Endothelial cell of umbilical vein (primary cell): Measurements from ENCODE around the gene MAP2K7. TPM values are rescaled to one million over a fixed set of nuclear protein-coding genes. Genes with fewer than 3 reads are reported as not detected.

ENCODE experiments used
- BruUV-seq: library from RNA; stranded (reverse); fragments of 400-500 nt; replicated peaks from 2 replicates; lab custom pipeline; 2021; lab: Mats Ljungman, UMichigan
- CTCF ChIA-PET: fragments of 300-600, 350-600 bp; sonication (Branson Sonifier 250); formaldehyde crosslinking; loops from one replicate; lab custom pipeline; 2021; ENCODE audit warnings: antibody characterized with exemption, inconsistent platforms; lab: Charles Lee
- POLR2A ChIA-PET: fragments of 300-600, 350-600 bp; sonication (Branson Sonifier 250); formaldehyde crosslinking; loops from one replicate; lab custom pipeline; 2021; ENCODE audit warnings: antibody characterized with exemption, inconsistent platforms; lab: Charles Lee
- DNase-seq: peaks from one replicate; pipeline ENCODE4 v3.0.0-alpha.2; 2011; ENCODE audit warnings: low read depth, low spot score
- FAIRE-seq: peaks from 2 replicates; lab custom pipeline; 2011; peaks lifted over from hg19 to GRCh38; lab: Jason Lieb, UNC
- H2AFZ ChIP-seq: 2 replicates; pipeline ENCODE4 v1.6.0; 2012; ENCODE audit warnings: low read depth, low read length, control low read depth, inconsistent platforms
- H3K27ac ChIP-seq: 2 replicates; pipeline ENCODE4 v1.5.1; 2011; ENCODE audit warnings: low read depth, mild to moderate bottlenecking, control low read depth, low read length, moderate library complexity; ENCODE audit not compliant: insufficient read depth
- H3K27me3 ChIP-seq, 2 experiments: 2 replicates each; pipeline versions ENCODE4 v1.6.0 to v1.6.1; 2011; ENCODE audit warnings: low read length in 2 of 2, mixed read lengths in 1 of 2; ENCODE audit not compliant: control insufficient read depth in 2 of 2, insufficient read depth in 2 of 2
- H3K36me3 ChIP-seq, 2 experiments: 2 replicates in 1 of 2; 3 replicates in 1 of 2; pipeline ENCODE4 v1.5.1; 2011; ENCODE audit warnings: low read length in 2 of 2, mild to moderate bottlenecking in 1 of 2, moderate library complexity in 1 of 2; ENCODE audit not compliant: control insufficient read depth in 2 of 2, insufficient read depth in 2 of 2; ENCODE audit errors: extremely low read depth in 1 of 2
- H3K4me1 ChIP-seq: 3 replicates; pipeline ENCODE4 v1.5.1; 2011; ENCODE audit warnings: mild to moderate bottlenecking, low read length; ENCODE audit not compliant: control insufficient read depth, insufficient read depth; ENCODE audit errors: extremely low read depth
- H3K4me2 ChIP-seq: 2 replicates; pipeline ENCODE4 v1.6.1; 2011; ENCODE audit warnings: low read length, control low read depth, mixed read lengths; ENCODE audit not compliant: insufficient read depth
- H3K4me3 ChIP-seq, 3 experiments: fragments of 200-600 bp in 1 of 3; sonication (generic), shearing (Covaris generic) in 1 of 3; replicated peaks in 1 of 3; 2 replicates each; pipeline ENCODE4 v1.5.1; 2011 to 2016; ENCODE audit warnings: control low read depth in 3 of 3, low read length in 3 of 3, mild to moderate bottlenecking in 2 of 3, inconsistent platforms in 1 of 3, low read depth in 1 of 3, moderate library complexity in 1 of 3; ENCODE audit not compliant: insufficient read depth in 1 of 3
- H3K79me2 ChIP-seq: 2 replicates; pipeline ENCODE4 v1.6.0; 2012; ENCODE audit warnings: low read length, inconsistent platforms; ENCODE audit not compliant: control insufficient read depth, insufficient read depth
- H3K9ac ChIP-seq: replicated peaks from 2 replicates; pipeline ENCODE3; 2011; ENCODE audit warnings: low read length, control low read depth; ENCODE audit not compliant: insufficient read depth; ENCODE audit errors: extremely low read depth
- H3K9me1 ChIP-seq: replicated peaks from 3 replicates; pipeline ENCODE4 v1.6.0; 2011; ENCODE audit warnings: mild to moderate bottlenecking, low read length; ENCODE audit not compliant: control insufficient read depth, insufficient read depth; ENCODE audit errors: extremely low read depth
- H3K9me3 ChIP-seq: replicated peaks from 2 replicates; pipeline ENCODE4 v1.5.1; 2012; ENCODE audit warnings: low read length, inconsistent platforms; ENCODE audit not compliant: control insufficient read depth, insufficient read depth
- H4K20me1 ChIP-seq: replicated peaks from 2 replicates; pipeline ENCODE3; 2011; ENCODE audit warnings: mild to moderate bottlenecking, low read length; ENCODE audit not compliant: control insufficient read depth, insufficient read depth; ENCODE audit errors: extremely low read depth
- EZH2 ChIP-seq: IDR thresholded peaks from 2 replicates; pipeline ENCODE4 v1.6.1; 2012; ENCODE audit warnings: borderline replicate concordance, low read depth, mild to moderate bottlenecking, moderate library complexity, low read length, inconsistent platforms; ENCODE audit not compliant: severe bottlenecking
- FOS ChIP-seq: IDR thresholded peaks from 2 replicates; pipeline ENCODE4 v1.6.1; 2011; ENCODE audit warnings: mild to moderate bottlenecking, low read length, moderate library complexity, borderline replicate concordance; ENCODE audit not compliant: insufficient read depth
- GATA2 ChIP-seq: IDR thresholded peaks from 2 replicates; pipeline ENCODE4 v1.7.0; 2011; ENCODE audit warnings: low read depth, mild to moderate bottlenecking, moderate library complexity, mixed read lengths, low read length; ENCODE audit not compliant: insufficient read length, insufficient read depth
- JUN ChIP-seq: IDR thresholded peaks from 2 replicates; pipeline ENCODE4 v1.6.1; 2011; ENCODE audit warnings: borderline replicate concordance, low read depth; ENCODE audit not compliant: insufficient read length, insufficient read depth
- MYC ChIP-seq: IDR thresholded peaks from one replicate; pipeline ENCODE4 v1.6.1; 2011; ENCODE audit warnings: mild to moderate bottlenecking, low read depth, low read length
- POLR2A ChIP-seq: IDR thresholded peaks from 2 replicates; pipeline ENCODE4 v1.6.1; 2012; ENCODE audit warnings: low read depth, mild to moderate bottlenecking, control low read depth, low read length
- POLR2AphosphoS5 ChIP-seq: IDR thresholded peaks from 2 replicates; pipeline ENCODE4 v1.6.1; 2012; ENCODE audit warnings: low read depth, mild to moderate bottlenecking, control low read depth, low read length, moderate library complexity; ENCODE audit not compliant: insufficient read depth
- dilution Hi-C: fragments of 300-500 bp; cut with MboI; formaldehyde crosslinking; loops from one replicate; pipeline ENCODE4 v1.15.0; 2019; ENCODE audit warnings: low sequenced_read_pairs; ENCODE audit not compliant: extremely low pct_ligation_motif_present
- intact Hi-C: fragments of 100-400 bp; cut with micrococcal nuclease; formaldehyde crosslinking; loops from one replicate; pipeline ENCODE4 v1.10.0; 2022
- polyA plus RNA-seq, 4 experiments: library from polyadenylated mRNA; depleted of rRNA in 3 of 4; stranded (reverse) in 3 of 4; unstranded in 1 of 4; fragments of >200 nt; gene quantifications; 2 replicates each; pipeline versions ENCODE4 v1.2.1 to v1.2.3, GENCODE V29; 2011 to 2012; ENCODE audit warnings: missing spikeins in 1 of 4
- total RNA-seq: library from RNA; stranded (reverse); gene quantifications from 2 replicates; pipeline ENCODE4 v1.2.3, GENCODE V29; 2021
- TF ChIP-seq, protein P1 (sequence below), 2 donors: IDR thresholded peaks; 1 replicate in 1 of 2; 2 replicates in 1 of 2; pipeline ENCODE4 v1.5.1; 2011; ENCODE audit warnings: low read length in 2 of 2, mild to moderate bottlenecking in 2 of 2, moderate library complexity in 2 of 2, control low read depth in 1 of 2, inconsistent platforms in 1 of 2, low read depth in 1 of 2; ENCODE audit not compliant: insufficient read depth in 1 of 2; ENCODE audit errors: extremely low read depth in 1 of 2
- TF ChIP-seq, protein P2 (sequence below): IDR thresholded peaks from 2 replicates; pipeline ENCODE4 v1.6.1; 2011; ENCODE audit not compliant: insufficient read depth, insufficient read length

Gene MAP2K7
- total and polyA plus RNA-seq, 2 donors (not counting 3 experiments of a cell fraction or from before 2014, with no cell fraction given), result 13.8 to 36.0 TPM

DNA sequence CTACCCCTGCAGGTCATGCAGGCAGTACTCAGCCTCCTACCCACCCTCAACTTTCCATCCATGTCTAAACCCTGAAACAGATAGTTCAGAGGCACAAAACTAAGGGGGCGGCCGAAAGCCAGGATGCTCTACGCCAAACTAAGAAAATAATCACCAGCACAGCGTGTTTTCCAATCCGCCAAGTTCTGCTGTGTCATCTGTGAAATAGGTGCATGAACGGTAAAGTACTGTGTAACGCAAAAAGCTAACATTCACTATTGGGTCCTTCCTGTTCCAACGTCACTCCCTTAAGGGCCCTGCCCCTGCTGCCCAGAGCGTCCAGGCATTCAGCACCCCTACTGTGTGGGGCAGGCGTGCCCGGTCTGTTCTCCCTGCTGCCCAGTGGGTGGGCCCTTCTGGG is 52.0 kb downstream of the MAP2K7 start:
- H3K79me2 ChIP-seq, result no peaks in the 10 kb centered on the region
- DNase-seq (no peak), FAIRE-seq (no peak)
- peaks cover 5% of the 10 kb centered on the region for H3K4me1 ChIP-seq
- H3K9me3 ChIP-seq, result no peaks in the 10 kb centered on the region
- H4K20me1 ChIP-seq, result no peaks in the 10 kb centered on the region
- BruUV-seq, result no TSS peak
- dilution Hi-C loops (no loop called here), intact Hi-C loops (no loop called here)
- H3K9me1 ChIP-seq, result no peaks in the 10 kb centered on the region
- no peak overlapping the region for H3K4me3 ChIP-seq
- CTCF ChIA-PET, result interaction anchor here (1.0 to 4.6 kb wide), 2 partner anchors 12 to 14 kb away, joined by 3 to 33 read pairs; partner anchors contain the start of gene TIMM44
- no peaks in the 10 kb centered on the region for H3K27me3 ChIP-seq
- no peak overlapping the region for H3K27ac ChIP-seq
- TF ChIP-seq EZH2 (no peak), POLR2A (no peak), JUN (no peak), GATA2 (no peak), POLR2AphosphoS5 (no peak), FOS (no peak), MYC (no peak)
- TF ChIP-seq, protein P1, sequence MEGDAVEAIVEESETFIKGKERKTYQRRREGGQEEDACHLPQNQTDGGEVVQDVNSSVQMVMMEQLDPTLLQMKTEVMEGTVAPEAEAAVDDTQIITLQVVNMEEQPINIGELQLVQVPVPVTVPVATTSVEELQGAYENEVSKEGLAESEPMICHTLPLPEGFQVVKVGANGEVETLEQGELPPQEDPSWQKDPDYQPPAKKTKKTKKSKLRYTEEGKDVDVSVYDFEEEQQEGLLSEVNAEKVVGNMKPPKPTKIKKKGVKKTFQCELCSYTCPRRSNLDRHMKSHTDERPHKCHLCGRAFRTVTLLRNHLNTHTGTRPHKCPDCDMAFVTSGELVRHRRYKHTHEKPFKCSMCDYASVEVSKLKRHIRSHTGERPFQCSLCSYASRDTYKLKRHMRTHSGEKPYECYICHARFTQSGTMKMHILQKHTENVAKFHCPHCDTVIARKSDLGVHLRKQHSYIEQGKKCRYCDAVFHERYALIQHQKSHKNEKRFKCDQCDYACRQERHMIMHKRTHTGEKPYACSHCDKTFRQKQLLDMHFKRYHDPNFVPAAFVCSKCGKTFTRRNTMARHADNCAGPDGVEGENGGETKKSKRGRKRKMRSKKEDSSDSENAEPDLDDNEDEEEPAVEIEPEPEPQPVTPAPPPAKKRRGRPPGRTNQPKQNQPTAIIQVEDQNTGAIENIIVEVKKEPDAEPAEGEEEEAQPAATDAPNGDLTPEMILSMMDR (IDR thresholded peaks at IDR 0.05; ENCODE audit: extremely low read depth in 1 of 2, insufficient read depth in 1 of 2, low read depth in 1 of 2, low read length in 2 of 2), result no peak
- TF ChIP-seq, protein P2, sequence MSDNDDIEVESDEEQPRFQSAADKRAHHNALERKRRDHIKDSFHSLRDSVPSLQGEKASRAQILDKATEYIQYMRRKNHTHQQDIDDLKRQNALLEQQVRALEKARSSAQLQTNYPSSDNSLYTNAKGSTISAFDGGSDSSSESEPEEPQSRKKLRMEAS, result no peak
- H3K9ac ChIP-seq, result no peak overlapping the region
- peaks cover 0 to under 1% of the 10 kb centered on the region in 2 experiments for H3K36me3 ChIP-seq
- H2AFZ ChIP-seq, result no peak overlapping the region
- no peak overlapping the region for H3K4me2 ChIP-seq
- POLR2A ChIA-PET, result no interaction called here
